HCT116 (cell line): Measurements from ENCODE around the gene SIK3. TPM values are rescaled to one million over a fixed set of nuclear protein-coding genes. Genes with fewer than 3 reads are reported as not detected.

Experiments used
- ATAC-seq: fragments of 200-7000 bp; cut with Tn5 transposase; 2 replicates; pipeline ENCODE4 v1.9.1; 2020; ENCODE audit warnings: mild to moderate bottlenecking, moderate library complexity
- BruUV-seq: library from RNA; stranded (reverse); fragments of 400-500 nt; replicated peaks from 2 replicates; lab custom pipeline; 2021; lab: Mats Ljungman, UMichigan
- CTCF ChIA-PET: fragments of 300-600 bp; sonication (Branson Sonifier 250); formaldehyde crosslinking; loops from one replicate; lab custom pipeline; 2021; ENCODE audit warnings: antibody characterized with exemption; lab: Charles Lee
- POLR2A ChIA-PET: fragments of 300-600, 350-600 bp; sonication (Branson Sonifier 250); formaldehyde crosslinking; loops from one replicate; lab custom pipeline; 2021; ENCODE audit warnings: antibody characterized with exemption; lab: Charles Lee
- RAD21 ChIA-PET, 2 experiments: fragments of 300-600 bp; sonication (Branson Sonifier 250); formaldehyde crosslinking; loops; one replicate each; lab custom pipeline; 2023; ENCODE audit warnings: low total read pairs in 2 of 2; ENCODE audit not compliant: uncharacterized antibody in 2 of 2, unreplicated experiment in 2 of 2, low non-redundant PET in 1 of 2; lab: Charles Lee
- DNase-seq: peaks from one replicate; pipeline ENCODE4 v3.0.0-alpha.2; 2010; ENCODE audit warnings: low read depth, low spot score
- H2AFZ ChIP-seq: fragments of 200-600 bp; shearing (Covaris generic), sonication (generic); 2 replicates; pipeline ENCODE4 v1.6.1; 2017; ENCODE audit warnings: low read depth, mixed run types, mixed read lengths, antibody characterized with exemption, low read length; ENCODE audit not compliant: poor library complexity, severe bottlenecking
- H3K27ac ChIP-seq: 2 replicates; pipeline ENCODE4 v1.5.1; 2012; ENCODE audit warnings: low read depth, low read length
- H3K27me3 ChIP-seq: fragments of 200-600 bp; sonication (generic); 2 replicates; pipeline ENCODE4 v1.6.1; 2016; ENCODE audit warnings: mixed run types, low read length, mixed read lengths; ENCODE audit not compliant: insufficient read depth
- H3K36me3 ChIP-seq, 2 experiments: fragments of 200-500 bp in 1 of 2; fragments of 200-600 bp in 1 of 2; sonication (Bioruptor generic) in 1 of 2; sonication (generic) in 1 of 2; 2 replicates each; pipeline versions ENCODE4 v1.5.1 to v1.6.1; 2014 to 2016; ENCODE audit warnings: low read length in 2 of 2, inconsistent platforms in 1 of 2, mixed read lengths in 1 of 2, mixed run types in 1 of 2; ENCODE audit not compliant: insufficient read depth in 2 of 2, control insufficient read depth in 1 of 2
- H3K4me1 ChIP-seq, 2 experiments: fragments of 200-600 bp in 1 of 2; sonication (generic) in 1 of 2; 2 replicates each; pipeline versions ENCODE4 v1.5.1 to v1.6.1; 2012 to 2017; ENCODE audit warnings: low read length in 2 of 2, inconsistent platforms in 1 of 2, mild to moderate bottlenecking in 1 of 2, mixed read lengths in 1 of 2, mixed run types in 1 of 2, moderate library complexity in 1 of 2; ENCODE audit not compliant: insufficient read depth in 2 of 2, control insufficient read depth in 1 of 2
- H3K4me2 ChIP-seq: fragments of 200-600 bp; sonication (generic); 2 replicates; pipeline ENCODE4 v1.6.1; 2017; ENCODE audit warnings: mixed run types, low read length, mixed read lengths
- H3K4me3 ChIP-seq, 2 experiments: fragments of 200-600 bp in 1 of 2; sonication (generic) in 1 of 2; replicated peaks in 1 of 2; 2 replicates each; pipeline ENCODE4 v1.5.1; 2011 to 2016; ENCODE audit warnings: low read length in 2 of 2, control low read depth in 1 of 2, low read depth in 1 of 2, mild to moderate bottlenecking in 1 of 2, mixed read lengths in 1 of 2, mixed run types in 1 of 2
- H3K79me2 ChIP-seq: fragments of 200-600 bp; sonication (generic); 2 replicates; pipeline ENCODE4 v1.6.1; 2017; ENCODE audit warnings: mild to moderate bottlenecking, mixed run types, low read length, moderate library complexity, mixed read lengths; ENCODE audit not compliant: insufficient read depth
- H3K9ac ChIP-seq: fragments of 200-600 bp; sonication (generic); 2 replicates; pipeline ENCODE4 v1.6.1; 2016; ENCODE audit warnings: low read length, mixed read lengths
- H3K9me2 ChIP-seq: fragments of 200-600 bp; sonication (generic), shearing (Covaris generic); 2 replicates; pipeline ENCODE4 v1.6.1; 2017; ENCODE audit warnings: mixed run types, mild to moderate bottlenecking, moderate library complexity; ENCODE audit not compliant: insufficient read depth
- H3K9me3 ChIP-seq, 2 experiments: fragments of 200-500 bp in 1 of 2; fragments of 200-600 bp in 1 of 2; sonication (Bioruptor generic) in 1 of 2; sonication (generic) in 1 of 2; 2 replicates each; pipeline ENCODE4 v1.6.1; 2014 to 2017; ENCODE audit warnings: low read length in 2 of 2, mixed read lengths in 2 of 2, inconsistent platforms in 1 of 2, low read depth in 1 of 2, mild to moderate bottlenecking in 1 of 2, mixed run types in 1 of 2, moderate library complexity in 1 of 2; ENCODE audit not compliant: control insufficient read depth in 1 of 2, insufficient read depth in 1 of 2
- H4K20me1 ChIP-seq: fragments of 200-600 bp; sonication (generic), shearing (Covaris generic); 2 replicates; pipeline ENCODE4 v1.6.1; 2017; ENCODE audit warnings: mixed run types, mild to moderate bottlenecking, moderate library complexity; ENCODE audit not compliant: insufficient read depth
- CBX3 ChIP-seq: IDR thresholded peaks from 2 replicates; pipeline ENCODE4 v1.6.1; 2012; ENCODE audit warnings: low read depth
- EGR1 ChIP-seq: IDR thresholded peaks from 2 replicates; pipeline ENCODE4 v1.6.1; 2012; ENCODE audit warnings: low read depth
- JUND ChIP-seq: IDR thresholded peaks from 2 replicates; pipeline ENCODE4 v1.6.1; 2012
- RAD21 ChIP-seq: IDR thresholded peaks from 2 replicates; pipeline ENCODE4 v1.6.1; 2012; ENCODE audit warnings: low read depth, mild to moderate bottlenecking
- SIN3A ChIP-seq: IDR thresholded peaks from 2 replicates; pipeline ENCODE4 v1.6.1; 2012; ENCODE audit warnings: low read depth
- TCF7L2 ChIP-seq: IDR thresholded peaks from 2 replicates; pipeline ENCODE4 v1.7.0; 2011; ENCODE audit warnings: borderline replicate concordance, inconsistent platforms; ENCODE audit not compliant: insufficient read depth, insufficient read length; ENCODE audit errors: extremely low read depth
- ZFX ChIP-seq: fragments of 450-650 bp; IDR thresholded peaks from 2 replicates; pipeline ENCODE4 v1.6.1; 2017
- intact Hi-C: fragments of 100-400 bp; cut with micrococcal nuclease; formaldehyde crosslinking; loops from 2 replicates; pipeline ENCODE4 v1.10.0; 2022
- total RNA-seq: library from RNA; stranded (reverse); gene quantifications from one replicate; pipeline ENCODE4 v1.2.1, GENCODE V29; 2021; ENCODE audit not compliant: unreplicated experiment
- TF ChIP-seq, protein P1 (sequence below): IDR thresholded peaks from 2 replicates; pipeline ENCODE4 v1.6.1; 2011; ENCODE audit warnings: mild to moderate bottlenecking, low read length, moderate library complexity; ENCODE audit not compliant: insufficient replicate concordance; ENCODE audit errors: extremely low read depth
- TF ChIP-seq, protein P2 (sequence below): IDR thresholded peaks from 2 replicates; pipeline ENCODE4 v1.6.1; 2012; ENCODE audit warnings: low read depth
- TF ChIP-seq, protein P3 (sequence below), 3 experiments: fragments of 200-600 bp in 1 of 3; sonication (generic) in 1 of 3; IDR thresholded peaks in 2 of 3; conservative IDR thresholded peaks in 1 of 3; 2 replicates each; pipeline ENCODE4 v1.5.1; 2012 to 2017; ENCODE audit warnings: low read depth in 2 of 3, low read length in 2 of 3, antibody characterized with exemption in 1 of 3, borderline replicate concordance in 1 of 3, control low read depth in 1 of 3, mild to moderate bottlenecking in 1 of 3, mixed read lengths in 1 of 3, mixed run types in 1 of 3, moderate library complexity in 1 of 3; ENCODE audit not compliant: insufficient read depth in 1 of 3

Gene SIK3
- total RNA-seq, 1 experiment from 2014 or later, result 21.0 TPM

DNA sequence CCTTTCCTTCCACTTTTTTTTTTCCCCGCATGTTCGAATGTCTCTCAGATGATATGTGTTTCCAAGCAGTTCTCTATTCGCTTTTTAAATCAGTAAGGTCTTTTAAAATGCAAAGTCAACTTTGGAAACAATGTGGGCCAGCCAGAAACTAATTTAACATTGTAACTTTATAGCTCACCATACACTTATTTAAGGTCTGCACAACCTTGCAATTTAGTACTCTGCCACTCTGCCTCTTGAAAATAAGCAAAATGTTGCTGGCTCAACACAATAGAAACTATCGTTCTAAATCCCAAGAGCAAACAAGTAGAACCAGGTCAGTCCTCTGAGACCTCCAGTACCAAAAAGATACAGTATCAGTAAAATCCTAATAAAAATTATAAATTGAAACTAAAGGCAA, 109.0 kb downstream of the SIK3 start:
- no peaks in the 10 kb centered on the region for H3K9me3 ChIP-seq
- ATAC-seq (no peak), DNase-seq (no peak)
- H3K4me1 ChIP-seq, result peaks cover 0 to 21% of the 10 kb centered on the region in 2 experiments; a peak in 2 of 4 replicates
- H3K4me3 ChIP-seq, result no peak overlapping the region
- peaks cover 44% of the 10 kb centered on the region for H3K79me2 ChIP-seq
- ChIA-PET CTCF (no interaction called here), POLR2A (no interaction called here), RAD21 (no interaction called here)
- H2AFZ ChIP-seq, result no peak overlapping the region
- no peaks in the 10 kb centered on the region for H3K9me2 ChIP-seq
- no peaks in the 10 kb centered on the region for H4K20me1 ChIP-seq
- intact Hi-C loops, result no loop called here
- H3K9ac ChIP-seq, result no peak overlapping the region
- H3K27ac ChIP-seq, result no peak overlapping the region
- H3K27me3 ChIP-seq, result no peaks in the 10 kb centered on the region
- TF ChIP-seq RAD21 (no peak), CBX3 (no peak), SIN3A (no peak), EGR1 (no peak), JUND (no peak), ZFX (no peak), TCF7L2 (no peak)
- TF ChIP-seq, protein P1, sequence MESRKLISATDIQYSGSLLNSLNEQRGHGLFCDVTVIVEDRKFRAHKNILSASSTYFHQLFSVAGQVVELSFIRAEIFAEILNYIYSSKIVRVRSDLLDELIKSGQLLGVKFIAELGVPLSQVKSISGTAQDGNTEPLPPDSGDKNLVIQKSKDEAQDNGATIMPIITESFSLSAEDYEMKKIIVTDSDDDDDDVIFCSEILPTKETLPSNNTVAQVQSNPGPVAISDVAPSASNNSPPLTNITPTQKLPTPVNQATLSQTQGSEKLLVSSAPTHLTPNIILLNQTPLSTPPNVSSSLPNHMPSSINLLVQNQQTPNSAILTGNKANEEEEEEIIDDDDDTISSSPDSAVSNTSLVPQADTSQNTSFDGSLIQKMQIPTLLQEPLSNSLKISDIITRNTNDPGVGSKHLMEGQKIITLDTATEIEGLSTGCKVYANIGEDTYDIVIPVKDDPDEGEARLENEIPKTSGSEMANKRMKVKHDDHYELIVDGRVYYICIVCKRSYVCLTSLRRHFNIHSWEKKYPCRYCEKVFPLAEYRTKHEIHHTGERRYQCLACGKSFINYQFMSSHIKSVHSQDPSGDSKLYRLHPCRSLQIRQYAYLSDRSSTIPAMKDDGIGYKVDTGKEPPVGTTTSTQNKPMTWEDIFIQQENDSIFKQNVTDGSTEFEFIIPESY, result no peak
- TF ChIP-seq, protein P2, sequence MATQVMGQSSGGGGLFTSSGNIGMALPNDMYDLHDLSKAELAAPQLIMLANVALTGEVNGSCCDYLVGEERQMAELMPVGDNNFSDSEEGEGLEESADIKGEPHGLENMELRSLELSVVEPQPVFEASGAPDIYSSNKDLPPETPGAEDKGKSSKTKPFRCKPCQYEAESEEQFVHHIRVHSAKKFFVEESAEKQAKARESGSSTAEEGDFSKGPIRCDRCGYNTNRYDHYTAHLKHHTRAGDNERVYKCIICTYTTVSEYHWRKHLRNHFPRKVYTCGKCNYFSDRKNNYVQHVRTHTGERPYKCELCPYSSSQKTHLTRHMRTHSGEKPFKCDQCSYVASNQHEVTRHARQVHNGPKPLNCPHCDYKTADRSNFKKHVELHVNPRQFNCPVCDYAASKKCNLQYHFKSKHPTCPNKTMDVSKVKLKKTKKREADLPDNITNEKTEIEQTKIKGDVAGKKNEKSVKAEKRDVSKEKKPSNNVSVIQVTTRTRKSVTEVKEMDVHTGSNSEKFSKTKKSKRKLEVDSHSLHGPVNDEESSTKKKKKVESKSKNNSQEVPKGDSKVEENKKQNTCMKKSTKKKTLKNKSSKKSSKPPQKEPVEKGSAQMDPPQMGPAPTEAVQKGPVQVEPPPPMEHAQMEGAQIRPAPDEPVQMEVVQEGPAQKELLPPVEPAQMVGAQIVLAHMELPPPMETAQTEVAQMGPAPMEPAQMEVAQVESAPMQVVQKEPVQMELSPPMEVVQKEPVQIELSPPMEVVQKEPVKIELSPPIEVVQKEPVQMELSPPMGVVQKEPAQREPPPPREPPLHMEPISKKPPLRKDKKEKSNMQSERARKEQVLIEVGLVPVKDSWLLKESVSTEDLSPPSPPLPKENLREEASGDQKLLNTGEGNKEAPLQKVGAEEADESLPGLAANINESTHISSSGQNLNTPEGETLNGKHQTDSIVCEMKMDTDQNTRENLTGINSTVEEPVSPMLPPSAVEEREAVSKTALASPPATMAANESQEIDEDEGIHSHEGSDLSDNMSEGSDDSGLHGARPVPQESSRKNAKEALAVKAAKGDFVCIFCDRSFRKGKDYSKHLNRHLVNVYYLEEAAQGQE, result no peak
- TF ChIP-seq, protein P3, sequence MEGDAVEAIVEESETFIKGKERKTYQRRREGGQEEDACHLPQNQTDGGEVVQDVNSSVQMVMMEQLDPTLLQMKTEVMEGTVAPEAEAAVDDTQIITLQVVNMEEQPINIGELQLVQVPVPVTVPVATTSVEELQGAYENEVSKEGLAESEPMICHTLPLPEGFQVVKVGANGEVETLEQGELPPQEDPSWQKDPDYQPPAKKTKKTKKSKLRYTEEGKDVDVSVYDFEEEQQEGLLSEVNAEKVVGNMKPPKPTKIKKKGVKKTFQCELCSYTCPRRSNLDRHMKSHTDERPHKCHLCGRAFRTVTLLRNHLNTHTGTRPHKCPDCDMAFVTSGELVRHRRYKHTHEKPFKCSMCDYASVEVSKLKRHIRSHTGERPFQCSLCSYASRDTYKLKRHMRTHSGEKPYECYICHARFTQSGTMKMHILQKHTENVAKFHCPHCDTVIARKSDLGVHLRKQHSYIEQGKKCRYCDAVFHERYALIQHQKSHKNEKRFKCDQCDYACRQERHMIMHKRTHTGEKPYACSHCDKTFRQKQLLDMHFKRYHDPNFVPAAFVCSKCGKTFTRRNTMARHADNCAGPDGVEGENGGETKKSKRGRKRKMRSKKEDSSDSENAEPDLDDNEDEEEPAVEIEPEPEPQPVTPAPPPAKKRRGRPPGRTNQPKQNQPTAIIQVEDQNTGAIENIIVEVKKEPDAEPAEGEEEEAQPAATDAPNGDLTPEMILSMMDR (IDR thresholded peaks at IDR 0.05 in 2 of 3, conservative IDR thresholded peaks at IDR 0.05 in 1 of 3; ENCODE audit: borderline replicate concordance in 1 of 3, insufficient read depth in 1 of 3, low read depth in 2 of 3, low read length in 2 of 3), result no peak
- H3K36me3 ChIP-seq, result no peaks in the 10 kb centered on the region
- no peak overlapping the region for H3K4me2 ChIP-seq
- no TSS peak for BruUV-seq
